SK-N-SH (cell line): ENCODE data around the gene BRCA1. TPM values are rescaled to one million over a fixed set of nuclear protein-coding genes. Genes with fewer than 3 reads are reported as not detected.
A peak's percentile ranks its signal among the peaks of the same experiment; 100 is the strongest.
"Not testable (repeated sequence)": the region's sequence is repeated elsewhere in the genome, so short reads cannot be mapped to it uniquely, and the experiment has no call there.

Experiments used
- CTCF ChIA-PET: fragments of 300-600, 350-600 bp; formaldehyde crosslinking; extraction: SDS; loops from one replicate; lab custom pipeline; 2021; lab: Yijun Ruan, JAX
- POLR2A ChIA-PET: fragments of 350-600 bp; sonication (Branson Sonifier 250); formaldehyde crosslinking; extraction: SDS; loops from one replicate; lab custom pipeline; 2020; ENCODE audit warnings: antibody characterized with exemption, inconsistent platforms; lab: Yijun Ruan, JAX
- DNase-seq: peaks from one replicate; pipeline ENCODE4 v3.0.0; 2012
- H2AFZ ChIP-seq: fragments of 200-600 bp; sonication (generic); 2 replicates; pipeline ENCODE4 v1.8.1; 2016; ENCODE audit warnings: antibody characterized with exemption, mild to moderate bottlenecking, low read depth
- H3F3A ChIP-seq: fragments of 200-600 bp; sonication (generic); replicated peaks from 2 replicates; pipeline ENCODE3; 2016; ENCODE audit warnings: antibody characterized with exemption, mild to moderate bottlenecking; ENCODE audit not compliant: insufficient read depth
- H3K27ac ChIP-seq, 2 experiments: fragments of 200-500 bp in 1 of 2; fragments of 200-600 bp in 1 of 2; sonication (Bioruptor generic) in 1 of 2; sonication (generic), shearing (Covaris generic) in 1 of 2; 2 replicates each; pipeline versions ENCODE4 v1.5.1 to v1.6.1; 2014 to 2016; ENCODE audit warnings: low read depth in 2 of 2, inconsistent platforms in 1 of 2, low read length in 1 of 2, mild to moderate bottlenecking in 1 of 2, mixed read lengths in 1 of 2
- H3K27me3 ChIP-seq: fragments of 200-600 bp; sonication (generic), shearing (Covaris generic); 2 replicates; pipeline ENCODE4 v1.6.1; 2016; ENCODE audit warnings: mixed run types; ENCODE audit not compliant: insufficient read depth
- H3K36me3 ChIP-seq, 2 experiments: fragments of 200-500 bp in 1 of 2; fragments of 200-600 bp in 1 of 2; sonication (Bioruptor generic) in 1 of 2; sonication (generic) in 1 of 2; replicated peaks in 1 of 2; 2 replicates each; pipeline versions ENCODE3 to v1.5.1; 2014 to 2016; ENCODE audit warnings: low read length in 1 of 2, mild to moderate bottlenecking in 1 of 2; ENCODE audit not compliant: insufficient read depth in 2 of 2, control insufficient read depth in 1 of 2
- H3K4me1 ChIP-seq, 2 experiments: fragments of 200-500 bp in 1 of 2; fragments of 200-600 bp in 1 of 2; sonication (Bioruptor generic) in 1 of 2; sonication (generic), shearing (Covaris generic) in 1 of 2; 2 replicates each; pipeline versions ENCODE4 v1.5.1 to v1.6.1; 2014 to 2016; ENCODE audit warnings: low read depth in 1 of 2, low read length in 1 of 2, mixed run types in 1 of 2; ENCODE audit not compliant: insufficient read depth in 2 of 2, control insufficient read depth in 1 of 2
- H3K4me2 ChIP-seq: fragments of 200-600 bp; sonication (generic), shearing (Covaris generic); 2 replicates; pipeline ENCODE4 v1.6.1; 2017; ENCODE audit warnings: mixed run types
- H3K4me3 ChIP-seq, 2 experiments: fragments of 200-500 bp in 1 of 2; fragments of 200-600 bp in 1 of 2; sonication (Bioruptor generic) in 1 of 2; sonication (generic), shearing (Covaris generic) in 1 of 2; 2 replicates each; pipeline versions ENCODE4 v1.5.1 to v1.8.1; 2014 to 2016; ENCODE audit warnings: low read depth in 2 of 2, inconsistent platforms in 1 of 2, low read length in 1 of 2, mild to moderate bottlenecking in 1 of 2, mixed read lengths in 1 of 2, moderate library complexity in 1 of 2
- H3K79me2 ChIP-seq: fragments of 200-600 bp; sonication (generic); 2 replicates; pipeline ENCODE4 v1.8.1; 2017; ENCODE audit warnings: mild to moderate bottlenecking; ENCODE audit not compliant: insufficient read depth
- H3K9ac ChIP-seq: fragments of 200-600 bp; sonication (generic); 2 replicates; pipeline ENCODE4 v1.6.1; 2017; ENCODE audit warnings: mixed run types
- H3K9me2 ChIP-seq: fragments of 200-600 bp; sonication (generic); 2 replicates; pipeline ENCODE4 v1.6.1; 2017; ENCODE audit warnings: mixed run types
- H3K9me3 ChIP-seq: fragments of 200-600 bp; sonication (generic); 2 replicates; pipeline ENCODE4 v1.6.1; 2017; ENCODE audit warnings: mixed run types, mild to moderate bottlenecking, moderate library complexity
- H4K20me1 ChIP-seq: fragments of 200-600 bp; sonication (generic); 2 replicates; pipeline ENCODE4 v1.6.1; 2017; ENCODE audit warnings: mild to moderate bottlenecking, mixed run types; ENCODE audit not compliant: insufficient read depth
- ELF1 ChIP-seq: IDR thresholded peaks from 2 replicates; pipeline ENCODE4 v1.4.0; 2012
- EP300 ChIP-seq, 2 experiments: IDR thresholded peaks; 2 replicates each; pipeline versions ENCODE4 v1.4.0 to v1.6.1; 2012; ENCODE audit warnings: borderline replicate concordance in 1 of 2, low read depth in 1 of 2, low read length in 1 of 2
- FOSL2 ChIP-seq: IDR thresholded peaks from 2 replicates; pipeline ENCODE4 v1.4.0; 2012; ENCODE audit warnings: low read depth, mild to moderate bottlenecking, moderate library complexity, borderline replicate concordance
- JUND ChIP-seq: IDR thresholded peaks from 2 replicates; pipeline ENCODE4 v1.4.0; 2012
- MXI1 ChIP-seq: IDR thresholded peaks from 2 replicates; pipeline ENCODE4 v1.6.1; 2012; ENCODE audit warnings: mild to moderate bottlenecking, low read depth, low read length, improper control_type of control experiment
- NFIC ChIP-seq: IDR thresholded peaks from 2 replicates; pipeline ENCODE4 v1.4.0; 2012; ENCODE audit warnings: borderline replicate concordance
- NRF1 ChIP-seq: IDR thresholded peaks from 2 replicates; pipeline ENCODE4 v1.6.1; 2012; ENCODE audit warnings: low read depth, mild to moderate bottlenecking, low read length
- RAD21 ChIP-seq: IDR thresholded peaks from 2 replicates; pipeline ENCODE4 v1.6.1; 2012; ENCODE audit warnings: mild to moderate bottlenecking, low read length
- RCOR1 ChIP-seq: fragments of 150-350 bp; IDR thresholded peaks from 2 replicates; pipeline ENCODE4 v1.6.1; 2017; ENCODE audit warnings: antibody characterized with exemption, low read length
- RXRA ChIP-seq: IDR thresholded peaks from 2 replicates; pipeline ENCODE4 v1.4.0; 2012; ENCODE audit warnings: low read depth, mild to moderate bottlenecking, borderline replicate concordance
- SIN3A ChIP-seq: IDR thresholded peaks from 2 replicates; pipeline ENCODE4 v1.6.1; 2012; ENCODE audit warnings: low read depth, mild to moderate bottlenecking, low read length, moderate library complexity, borderline replicate concordance
- TEAD4 ChIP-seq: IDR thresholded peaks from 2 replicates; pipeline ENCODE4 v1.4.0; 2012; ENCODE audit warnings: mild to moderate bottlenecking, borderline replicate concordance; ENCODE audit not compliant: insufficient read depth
- WGBS: methylation state at CpG from one replicate; pipeline ENCODE4 v1.1.6; 2017; ENCODE audit warnings: low lambda C conversion rate; 5-methylcytosine and 5-hydroxymethylcytosine counted together
- polyA plus RNA-seq, 3 experiments: library from polyadenylated mRNA; depleted of rRNA; stranded (reverse); fragments of >200 nt; gene quantifications; 2 replicates each; pipeline ENCODE4 v1.2.3, GENCODE V29; 2012
- TF ChIP-seq, protein P1 (sequence below): IDR thresholded peaks from 2 replicates; pipeline ENCODE4 v1.4.0; 2012; ENCODE audit warnings: low read depth, borderline replicate concordance
- TF ChIP-seq, protein P2 (sequence below): IDR thresholded peaks from 2 replicates; pipeline ENCODE4; 2012
- TF ChIP-seq, protein P3 (sequence below): IDR thresholded peaks from 2 replicates; pipeline ENCODE4 v1.6.1; 2012; ENCODE audit warnings: mild to moderate bottlenecking, low read depth, low read length, moderate library complexity

BRCA1 gene
- polyA plus RNA-seq, 1 of the 3 experiments (the other 2 are of a cell fraction): 11.2 TPM

DNA sequence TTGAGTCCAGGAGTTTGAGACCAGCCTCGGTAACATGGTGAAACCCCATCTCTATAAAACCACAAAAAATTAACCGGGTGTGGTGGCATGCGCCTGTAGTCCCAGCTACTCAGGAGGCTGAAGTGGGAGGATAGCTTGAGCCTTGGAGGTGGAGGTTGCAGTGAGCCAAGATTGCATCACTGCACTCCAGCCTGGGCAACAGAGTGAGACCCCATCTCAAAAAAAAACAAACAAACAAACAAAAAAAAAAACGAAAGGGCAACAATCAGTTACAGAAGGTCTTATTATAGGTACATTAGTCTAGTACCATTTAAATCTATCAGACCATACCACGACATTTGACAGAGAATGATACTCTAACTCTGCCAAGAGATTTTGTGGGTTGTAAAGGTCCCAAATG lies 29.8 kb downstream of the BRCA1 start:
- H3K4me2 ChIP-seq, DNase-seq, H3K4me3 ChIP-seq, H3K79me2 ChIP-seq, H3K9ac ChIP-seq, H3K9me2 ChIP-seq, H3F3A ChIP-seq, H3K4me1 ChIP-seq, H3K27me3 ChIP-seq, H3K9me3 ChIP-seq, POLR2A ChIA-PET, H4K20me1 ChIP-seq, H3K27ac ChIP-seq, CTCF ChIA-PET, H2AFZ ChIP-seq: not testable (repeated sequence)
- H3K36me3 ChIP-seq: peaks cover 8 to 17% of the 10 kb centered on the region in 2 experiments
- 82% methylated on average over 5 of the region's 5 CpGs for WGBS

DNA sequence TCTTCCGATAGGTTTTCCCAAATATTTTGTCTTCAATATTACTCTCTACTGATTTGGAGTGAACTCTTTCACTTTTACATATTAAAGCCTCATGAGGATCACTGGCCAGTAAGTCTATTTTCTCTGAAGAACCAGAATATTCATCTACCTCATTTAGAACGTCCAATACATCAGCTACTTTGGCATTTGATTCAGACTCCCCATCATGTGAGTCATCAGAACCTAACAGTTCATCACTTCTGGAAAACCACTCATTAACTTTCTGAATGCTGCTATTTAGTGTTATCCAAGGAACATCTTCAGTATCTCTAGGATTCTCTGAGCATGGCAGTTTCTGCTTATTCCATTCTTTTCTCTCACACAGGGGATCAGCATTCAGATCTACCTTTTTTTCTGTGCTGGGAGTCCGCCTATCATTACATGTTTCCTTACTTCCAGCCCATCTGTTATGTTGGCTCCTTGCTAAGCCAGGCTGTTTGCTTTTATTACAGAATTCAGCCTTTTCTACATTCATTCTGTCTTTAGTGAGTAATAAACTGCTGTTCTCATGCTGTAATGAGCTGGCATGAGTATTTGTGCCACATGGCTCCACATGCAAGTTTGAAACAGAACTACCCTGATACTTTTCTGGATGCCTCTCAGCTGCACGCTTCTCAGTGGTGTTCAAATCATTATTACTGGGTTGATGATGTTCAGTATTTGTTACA lies 30.9 kb downstream of the BRCA1 start:
- TF ChIP-seq FOSL2 (peak; percentile 16; the same call in 1 of the 2 replicates), ELF1 (no peak)
- no peak for DNase-seq
- H3K9me2 ChIP-seq: no peaks in the 10 kb centered on the region
- H2AFZ ChIP-seq: no peak overlapping the region
- WGBS: 86% methylated on average over 4 of the region's 4 CpGs
- no peaks in the 10 kb centered on the region for H4K20me1 ChIP-seq
- no peaks in the 10 kb centered on the region for H3K4me1 ChIP-seq
- no peaks in the 10 kb centered on the region for H3K9me3 ChIP-seq
- H3K4me3 ChIP-seq: no peak overlapping the region
- ChIA-PET CTCF (no interaction called here), POLR2A (no interaction called here)
- peaks cover 3% of the 10 kb centered on the region for H3F3A ChIP-seq
- no peak overlapping the region for H3K9ac ChIP-seq
- peak overlapping the region in 1 of 2 experiments; percentile 32; a peak in 2 of 4 replicates for H3K27ac ChIP-seq
- H3K79me2 ChIP-seq: no peaks in the 10 kb centered on the region
- H3K36me3 ChIP-seq: peaks cover 2 to 17% of the 10 kb centered on the region in 2 experiments
- no peak overlapping the region for H3K4me2 ChIP-seq
- no peaks in the 10 kb centered on the region for H3K27me3 ChIP-seq

DNA sequence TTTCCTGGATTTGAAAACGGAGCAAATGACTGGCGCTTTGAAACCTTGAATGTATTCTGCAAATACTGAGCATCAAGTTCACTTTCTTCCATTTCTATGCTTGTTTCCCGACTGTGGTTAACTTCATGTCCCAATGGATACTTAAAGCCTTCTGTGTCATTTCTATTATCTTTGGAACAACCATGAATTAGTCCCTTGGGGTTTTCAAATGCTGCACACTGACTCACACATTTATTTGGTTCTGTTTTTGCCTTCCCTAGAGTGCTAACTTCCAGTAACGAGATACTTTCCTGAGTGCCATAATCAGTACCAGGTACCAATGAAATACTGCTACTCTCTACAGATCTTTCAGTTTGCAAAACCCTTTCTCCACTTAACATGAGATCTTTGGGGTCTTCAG lies 32.3 kb downstream of the BRCA1 start:
- Histone ChIP-seq H3F3A (peaks cover 3% of the 10 kb centered on the region), H3K9me3 (no peaks in the 10 kb centered on the region), H3K79me2 (no peaks in the 10 kb centered on the region), H3K27me3 (no peaks in the 10 kb centered on the region), H3K9me2 (no peaks in the 10 kb centered on the region), H2AFZ (no peak overlapping the region), H3K4me1 (no peaks in the 10 kb centered on the region), H3K36me3 (peaks cover 0 to 17% of the 10 kb centered on the region in 2 experiments), H3K4me2 (no peak overlapping the region), H3K4me3 (no peak overlapping the region), H4K20me1 (no peaks in the 10 kb centered on the region), H3K9ac (no peak overlapping the region), H3K27ac (no peak overlapping the region)
- POLR2A ChIA-PET: no interaction called here
- CTCF ChIA-PET: no interaction called here
- WGBS: 65% methylated on average over 4 of the region's 4 CpGs
- no peak for DNase-seq
- TF ChIP-seq SIN3A (no peak), MXI1 (no peak), RXRA (no peak), JUND (no peak), NRF1 (no peak), NFIC (no peak), ELF1 (no peak), RAD21 (no peak), RCOR1 (no peak), EP300 (IDR thresholded peaks at IDR 0.05; ENCODE audit: borderline replicate concordance in 1 of 2, low read depth in 1 of 2, low read length in 1 of 2) (no peak), TEAD4 (no peak)
- TF ChIP-seq, protein P1, sequence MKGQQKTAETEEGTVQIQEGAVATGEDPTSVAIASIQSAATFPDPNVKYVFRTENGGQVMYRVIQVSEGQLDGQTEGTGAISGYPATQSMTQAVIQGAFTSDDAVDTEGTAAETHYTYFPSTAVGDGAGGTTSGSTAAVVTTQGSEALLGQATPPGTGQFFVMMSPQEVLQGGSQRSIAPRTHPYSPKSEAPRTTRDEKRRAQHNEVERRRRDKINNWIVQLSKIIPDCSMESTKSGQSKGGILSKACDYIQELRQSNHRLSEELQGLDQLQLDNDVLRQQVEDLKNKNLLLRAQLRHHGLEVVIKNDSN: no peak
- TF ChIP-seq, protein P2, sequence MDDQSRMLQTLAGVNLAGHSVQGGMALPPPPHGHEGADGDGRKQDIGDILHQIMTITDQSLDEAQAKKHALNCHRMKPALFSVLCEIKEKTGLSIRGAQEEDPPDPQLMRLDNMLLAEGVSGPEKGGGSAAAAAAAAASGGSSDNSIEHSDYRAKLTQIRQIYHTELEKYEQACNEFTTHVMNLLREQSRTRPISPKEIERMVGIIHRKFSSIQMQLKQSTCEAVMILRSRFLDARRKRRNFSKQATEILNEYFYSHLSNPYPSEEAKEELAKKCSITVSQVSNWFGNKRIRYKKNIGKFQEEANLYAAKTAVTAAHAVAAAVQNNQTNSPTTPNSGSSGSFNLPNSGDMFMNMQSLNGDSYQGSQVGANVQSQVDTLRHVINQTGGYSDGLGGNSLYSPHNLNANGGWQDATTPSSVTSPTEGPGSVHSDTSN: no peak
- TF ChIP-seq, protein P3, sequence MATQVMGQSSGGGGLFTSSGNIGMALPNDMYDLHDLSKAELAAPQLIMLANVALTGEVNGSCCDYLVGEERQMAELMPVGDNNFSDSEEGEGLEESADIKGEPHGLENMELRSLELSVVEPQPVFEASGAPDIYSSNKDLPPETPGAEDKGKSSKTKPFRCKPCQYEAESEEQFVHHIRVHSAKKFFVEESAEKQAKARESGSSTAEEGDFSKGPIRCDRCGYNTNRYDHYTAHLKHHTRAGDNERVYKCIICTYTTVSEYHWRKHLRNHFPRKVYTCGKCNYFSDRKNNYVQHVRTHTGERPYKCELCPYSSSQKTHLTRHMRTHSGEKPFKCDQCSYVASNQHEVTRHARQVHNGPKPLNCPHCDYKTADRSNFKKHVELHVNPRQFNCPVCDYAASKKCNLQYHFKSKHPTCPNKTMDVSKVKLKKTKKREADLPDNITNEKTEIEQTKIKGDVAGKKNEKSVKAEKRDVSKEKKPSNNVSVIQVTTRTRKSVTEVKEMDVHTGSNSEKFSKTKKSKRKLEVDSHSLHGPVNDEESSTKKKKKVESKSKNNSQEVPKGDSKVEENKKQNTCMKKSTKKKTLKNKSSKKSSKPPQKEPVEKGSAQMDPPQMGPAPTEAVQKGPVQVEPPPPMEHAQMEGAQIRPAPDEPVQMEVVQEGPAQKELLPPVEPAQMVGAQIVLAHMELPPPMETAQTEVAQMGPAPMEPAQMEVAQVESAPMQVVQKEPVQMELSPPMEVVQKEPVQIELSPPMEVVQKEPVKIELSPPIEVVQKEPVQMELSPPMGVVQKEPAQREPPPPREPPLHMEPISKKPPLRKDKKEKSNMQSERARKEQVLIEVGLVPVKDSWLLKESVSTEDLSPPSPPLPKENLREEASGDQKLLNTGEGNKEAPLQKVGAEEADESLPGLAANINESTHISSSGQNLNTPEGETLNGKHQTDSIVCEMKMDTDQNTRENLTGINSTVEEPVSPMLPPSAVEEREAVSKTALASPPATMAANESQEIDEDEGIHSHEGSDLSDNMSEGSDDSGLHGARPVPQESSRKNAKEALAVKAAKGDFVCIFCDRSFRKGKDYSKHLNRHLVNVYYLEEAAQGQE: no peak
